Smooth muscle cell (in vitro differentiated cells): ENCODE results near the gene ARMC6. TPM values are rescaled to one million over a fixed set of nuclear protein-coding genes. Genes with fewer than 3 reads are reported as not detected.

Experiments
- DNase-seq: peaks from one replicate; lab custom pipeline; 2025; ENCODE audit not compliant: unreplicated experiment; lab: John Stamatoyannopoulos, UW
- H2AFZ ChIP-seq: fragments of 200-600 bp; sonication (generic); 2 replicates; pipeline ENCODE4 v1.6.0; 2016; ENCODE audit warnings: antibody characterized with exemption, low read depth, mild to moderate bottlenecking
- H3F3A ChIP-seq: fragments of 200-600 bp; sonication (generic); 2 replicates; pipeline ENCODE4 v1.6.0; 2017; ENCODE audit warnings: antibody characterized with exemption, low read depth
- H3K27ac ChIP-seq: fragments of 200-600 bp; sonication (generic); 2 replicates; pipeline ENCODE4 v1.5.1; 2016; ENCODE audit warnings: low read depth, mild to moderate bottlenecking
- H3K27me3 ChIP-seq: fragments of 200-600 bp; sonication (generic); 2 replicates; pipeline ENCODE4 v1.6.1; 2016; ENCODE audit warnings: low read depth, mild to moderate bottlenecking
- H3K36me3 ChIP-seq: fragments of 200-600 bp; sonication (generic); 2 replicates; pipeline ENCODE4 v1.5.1; 2016; ENCODE audit warnings: low read depth
- H3K4me1 ChIP-seq: fragments of 200-600 bp; sonication (generic); 2 replicates; pipeline ENCODE4 v1.5.1; 2016; ENCODE audit warnings: low read depth
- H3K4me2 ChIP-seq: fragments of 200-600 bp; sonication (generic); 2 replicates; pipeline ENCODE4 v1.6.0; 2016; ENCODE audit warnings: mild to moderate bottlenecking
- H3K4me3 ChIP-seq: fragments of 200-600 bp; sonication (generic); 2 replicates; pipeline ENCODE4 v1.5.1; 2016; ENCODE audit warnings: mild to moderate bottlenecking
- H3K79me2 ChIP-seq: fragments of 200-600 bp; sonication (generic); 2 replicates; pipeline ENCODE4 v1.6.0; 2016; ENCODE audit warnings: low read depth, mild to moderate bottlenecking
- H3K9ac ChIP-seq: fragments of 200-600 bp; sonication (generic); 2 replicates; pipeline ENCODE4 v1.6.0; 2016; ENCODE audit warnings: low read depth
- H3K9me3 ChIP-seq: fragments of 200-600 bp; sonication (generic); replicated peaks from 2 replicates; pipeline ENCODE4 v1.5.1; 2016; ENCODE audit warnings: low read depth
- H4K20me1 ChIP-seq: fragments of 200-600 bp; sonication (generic); 2 replicates; pipeline ENCODE4 v1.6.0; 2016; ENCODE audit warnings: low read depth
- CTCF ChIP-seq: fragments of 200-600 bp; sonication (generic); IDR thresholded peaks from 2 replicates; pipeline ENCODE4 v1.5.1; 2017; ENCODE audit warnings: borderline replicate concordance, mild to moderate bottlenecking, antibody characterized with exemption; ENCODE audit not compliant: insufficient read depth, poor library complexity, severe bottlenecking
- WGBS: methylation state at CpG from one replicate; pipeline ENCODE4 v1.1.7; 2016; ENCODE audit warnings: low lambda C conversion rate; 5-methylcytosine and 5-hydroxymethylcytosine counted together
- polyA plus RNA-seq: library from polyadenylated mRNA; unstranded; fragments of >200 nt; fragmentation: Nextera tagmentation; extraction: Ambion mirVana; gene quantifications from 2 replicates; pipeline ENCODE4 v1.2.1, GENCODE V29; 2016
- total RNA-seq: library from RNA; depleted of rRNA; stranded (reverse); fragments of >200 nt; gene quantifications from 2 replicates; pipeline ENCODE4 v1.2.3, GENCODE V29; 2014

ARMC6 gene
- total and polyA plus RNA-seq, 2 experiments from 2014 or later, result 17.8 to 27.1 TPM

- no peak overlapping the region for H3K4me3 ChIP-seq
- H4K20me1 ChIP-seq, result no peaks in the 10 kb centered on the region
- TF ChIP-seq CTCF, result no peak
- no peaks in the 10 kb centered on the region for H3K79me2 ChIP-seq
- no peak overlapping the region for H3K27ac ChIP-seq
- H3K4me1 ChIP-seq, result peaks cover 2% of the 10 kb centered on the region
- H2AFZ ChIP-seq, result no peak overlapping the region
- WGBS, result 92% methylated on average over 17 of the region's 17 CpGs
- H3K9ac ChIP-seq, result no peak overlapping the region
- no peak for DNase-seq
- H3K4me2 ChIP-seq, result no peak overlapping the region
- H3F3A ChIP-seq, result peaks cover 7% of the 10 kb centered on the region
- no peaks in the 10 kb centered on the region for H3K36me3 ChIP-seq
- no peaks in the 10 kb centered on the region for H3K9me3 ChIP-seq
- H3K27me3 ChIP-seq, result no peaks in the 10 kb centered on the region
These were observed 25.8 kb downstream of the ARMC6 start for GRCh38 chr19:19059018-19059836.

DNA sequence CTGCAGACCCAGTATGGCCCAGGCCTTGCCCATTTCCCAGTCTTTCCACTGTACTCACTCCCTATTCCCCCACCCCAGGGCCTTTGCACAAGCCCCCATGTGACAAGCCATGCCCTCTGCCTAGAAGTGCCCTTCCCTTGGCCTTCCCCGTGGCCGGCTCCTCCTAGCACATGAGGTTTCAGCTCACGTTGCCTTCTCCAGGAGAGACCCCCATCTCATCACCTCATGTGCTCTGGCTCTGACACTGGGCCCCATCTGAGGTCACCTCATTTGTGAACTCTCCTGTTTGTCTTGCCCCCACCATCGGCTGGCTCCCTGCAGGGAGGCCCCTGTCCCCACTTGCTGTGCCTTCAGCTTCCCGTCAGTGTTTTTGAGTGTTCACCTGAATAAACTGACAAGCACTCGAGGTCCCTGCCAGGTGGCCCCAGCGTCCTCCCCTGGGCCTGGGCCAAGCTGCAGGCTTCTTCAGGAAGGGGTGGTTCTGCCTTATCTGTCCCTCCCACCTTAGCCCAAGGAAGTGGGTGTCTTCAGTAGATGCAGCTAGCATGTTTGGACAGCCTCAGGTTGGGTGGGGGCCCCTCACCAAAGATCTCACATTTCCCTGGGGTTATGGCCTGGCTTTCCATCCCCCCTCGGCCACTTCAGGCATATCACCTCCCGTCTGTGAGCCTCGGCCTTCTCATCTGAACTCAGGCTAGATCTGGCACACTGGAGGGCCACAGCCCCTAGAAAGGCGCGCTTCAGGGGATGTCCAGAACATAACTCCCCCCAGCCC, 26.6 kb downstream of the ARMC6 start:
- H3K79me2 ChIP-seq, result no peaks in the 10 kb centered on the region
- H3K36me3 ChIP-seq, result no peaks in the 10 kb centered on the region
- no peaks in the 10 kb centered on the region for H3K27me3 ChIP-seq
- no peak overlapping the region for H3K4me2 ChIP-seq
- DNase-seq, result no peak
- H2AFZ ChIP-seq, result no peak overlapping the region
- no peaks in the 10 kb centered on the region for H3K9me3 ChIP-seq
- 95% methylated on average over 12 of the region's 12 CpGs for WGBS
- no peak overlapping the region for H3K9ac ChIP-seq
- no peak overlapping the region for H3K27ac ChIP-seq
- peaks cover 7% of the 10 kb centered on the region for H3F3A ChIP-seq
- no peaks in the 10 kb centered on the region for H4K20me1 ChIP-seq
- no peak for TF ChIP-seq CTCF
- no peak overlapping the region for H3K4me3 ChIP-seq
- H3K4me1 ChIP-seq, result peaks cover 6% of the 10 kb centered on the region

GRCh38 chr19:19061506-19061905, 28.1 kb downstream of the ARMC6 start:
- no peak overlapping the region for H3K4me2 ChIP-seq
- H3K27me3 ChIP-seq, result no peaks in the 10 kb centered on the region
- peaks cover 7% of the 10 kb centered on the region for H3F3A ChIP-seq
- no peak for DNase-seq
- no peaks in the 10 kb centered on the region for H3K79me2 ChIP-seq
- no peaks in the 10 kb centered on the region for H4K20me1 ChIP-seq
- WGBS, result 96% methylated on average over 8 of the region's 8 CpGs
- H3K9ac ChIP-seq, result no peak overlapping the region
- no peaks in the 10 kb centered on the region for H3K36me3 ChIP-seq
- TF ChIP-seq CTCF, result no peak
- no peak overlapping the region for H3K4me3 ChIP-seq
- H2AFZ ChIP-seq, result no peak overlapping the region
- peaks cover 6% of the 10 kb centered on the region for H3K4me1 ChIP-seq
- H3K9me3 ChIP-seq, result no peaks in the 10 kb centered on the region
- H3K27ac ChIP-seq, result no peak overlapping the region
